H1 (cell line): ENCODE results near the gene KRIT1. TPM values are rescaled to one million over a fixed set of nuclear protein-coding genes. Genes with fewer than 3 reads are reported as not detected.

ENCODE experiments used
- CTCF ChIA-PET: fragments of 300-600 bp; sonication (Branson Sonifier 250); formaldehyde crosslinking; loops from one replicate; lab custom pipeline; 2021; ENCODE audit not compliant: partially characterized antibody; lab: Charles Lee
- POLR2A ChIA-PET: fragments of 300-600 bp; sonication (Branson Sonifier 250); formaldehyde crosslinking; loops from one replicate; lab custom pipeline; 2021; ENCODE audit warnings: inconsistent platforms; ENCODE audit not compliant: partially characterized antibody; lab: Charles Lee
- DNase-seq, 2 experiments: peaks; one replicate each; pipeline versions ENCODE4 v3.0.0 to v3.0.0-alpha.2; 2010 to 2022; ENCODE audit warnings: low spot score in 2 of 2, low read depth in 1 of 2, mixed read lengths in 1 of 2
- FAIRE-seq: peaks from 2 replicates; lab custom pipeline; 2011; peaks lifted over from hg19 to GRCh38; lab: Jason Lieb, UNC
- H2AFZ ChIP-seq: 2 replicates; pipeline ENCODE4 v1.8.1; 2012; ENCODE audit warnings: low read length, inconsistent platforms
- H2AK5ac ChIP-seq: 2 replicates; pipeline ENCODE4 v1.6.1; 2013; ENCODE audit warnings: low read depth, low read length
- H2BK120ac ChIP-seq: replicated peaks from 2 replicates; pipeline ENCODE3; 2013; ENCODE audit warnings: low read depth, low read length, inconsistent platforms
- H2BK12ac ChIP-seq: 2 replicates; pipeline ENCODE4 v1.6.1; 2013; ENCODE audit warnings: low read depth, low read length
- H2BK15ac ChIP-seq: 2 replicates; pipeline ENCODE4 v1.6.1; 2013; ENCODE audit warnings: low read length
- H2BK20ac ChIP-seq: 2 replicates; pipeline ENCODE4 v1.6.1; 2013; ENCODE audit warnings: low read length
- H2BK5ac ChIP-seq: 2 replicates; pipeline ENCODE4 v1.6.1; 2013; ENCODE audit warnings: low read depth, low read length
- H3K14ac ChIP-seq: 2 replicates; pipeline ENCODE4 v1.6.1; 2013; ENCODE audit warnings: inconsistent platforms; ENCODE audit not compliant: insufficient read length
- H3K18ac ChIP-seq: 2 replicates; pipeline ENCODE4 v1.6.1; 2013; ENCODE audit warnings: low read length; ENCODE audit errors: extremely low read depth
- H3K23ac ChIP-seq: 2 replicates; pipeline ENCODE4 v1.6.1; 2013; ENCODE audit warnings: inconsistent platforms; ENCODE audit not compliant: insufficient read length
- H3K23me2 ChIP-seq: 2 replicates; pipeline ENCODE4 v1.6.1; 2013; ENCODE audit warnings: low read depth, low read length
- H3K27ac ChIP-seq: 2 replicates; pipeline ENCODE4 v1.6.1; 2011; ENCODE audit warnings: low read depth, low read length, inconsistent platforms
- H3K27me3 ChIP-seq, 4 experiments: replicated peaks in 1 of 4; 1 replicate in 1 of 4; 2 replicates in 3 of 4; pipeline versions ENCODE4 v1.6.1 to v1.8.1; 2011 to 2013; ENCODE audit warnings: low read length in 3 of 4, mild to moderate bottlenecking in 3 of 4, inconsistent platforms in 2 of 4, mixed read lengths in 2 of 4, moderate library complexity in 1 of 4; ENCODE audit not compliant: control insufficient read depth in 3 of 4, insufficient read depth in 3 of 4; ENCODE audit errors: extremely low read depth in 1 of 4
- H3K36me3 ChIP-seq, 4 experiments: 2 replicates each; pipeline versions ENCODE4 v1.6.1 to v1.8.1; 2011 to 2013; ENCODE audit warnings: mild to moderate bottlenecking in 4 of 4, low read length in 3 of 4, moderate library complexity in 2 of 4, control low read depth in 1 of 4, inconsistent platforms in 1 of 4; ENCODE audit not compliant: insufficient read depth in 4 of 4, control insufficient read depth in 2 of 4
- H3K4ac ChIP-seq: replicated peaks from 2 replicates; pipeline ENCODE3; 2013; ENCODE audit warnings: low read length, low read depth, mixed read lengths, inconsistent platforms; ENCODE audit not compliant: insufficient read length
- H3K4me1 ChIP-seq, 4 experiments: replicated peaks in 1 of 4; 1 replicate in 1 of 4; 2 replicates in 3 of 4; pipeline versions ENCODE4 v1.6.1 to v1.8.1; 2011 to 2013; ENCODE audit warnings: low read length in 3 of 4, inconsistent platforms in 2 of 4, mixed read lengths in 1 of 4; ENCODE audit not compliant: insufficient read depth in 4 of 4, control insufficient read depth in 3 of 4
- H3K4me2 ChIP-seq, 2 experiments: 2 replicates each; pipeline versions ENCODE4 v1.6.1 to v1.8.1; 2011 to 2013; ENCODE audit warnings: low read depth in 2 of 2, low read length in 2 of 2, control low read depth in 1 of 2, inconsistent platforms in 1 of 2, mild to moderate bottlenecking in 1 of 2; ENCODE audit not compliant: insufficient read depth in 1 of 2
- H3K4me3 ChIP-seq, 4 experiments: fragments of 200-600, 300-600 bp in 1 of 4; sonication (generic), shearing (Covaris generic), sonication (Bioruptor Twin) in 1 of 4; 2 replicates each; pipeline versions ENCODE4 v1.5.1 to v1.8.1; 2011 to 2016; ENCODE audit warnings: low read length in 4 of 4, low read depth in 3 of 4, control low read depth in 2 of 4, inconsistent platforms in 2 of 4, mild to moderate bottlenecking in 2 of 4, mixed read lengths in 1 of 4, moderate library complexity in 1 of 4; ENCODE audit not compliant: insufficient read depth in 2 of 4; ENCODE audit errors: extremely low read depth in 1 of 4
- H3K56ac ChIP-seq: replicated peaks from 2 replicates; pipeline ENCODE3; 2013; ENCODE audit warnings: low read depth, mild to moderate bottlenecking, mixed read lengths, low read length, inconsistent platforms; ENCODE audit not compliant: insufficient read length
- H3K79me1 ChIP-seq: 2 replicates; pipeline ENCODE4 v1.6.1; 2013; ENCODE audit warnings: low read depth, low read length, control low read depth
- H3K79me2 ChIP-seq, 2 experiments: 2 replicates each; pipeline versions ENCODE4 v1.6.1 to v1.8.1; 2012 to 2013; ENCODE audit warnings: low read length in 2 of 2, mild to moderate bottlenecking in 2 of 2, inconsistent platforms in 1 of 2; ENCODE audit not compliant: insufficient read depth in 2 of 2, control insufficient read depth in 1 of 2
- H3K9ac ChIP-seq, 4 experiments: replicated peaks in 1 of 4; 1 replicate in 1 of 4; 2 replicates in 3 of 4; pipeline versions ENCODE4 v1.6.1 to v1.8.1; 2011 to 2013; ENCODE audit warnings: low read depth in 3 of 4, low read length in 3 of 4, control low read depth in 2 of 4, mild to moderate bottlenecking in 2 of 4, moderate library complexity in 2 of 4, inconsistent platforms in 1 of 4; ENCODE audit errors: extremely low read depth in 1 of 4
- H3K9me3 ChIP-seq, 2 experiments: 2 replicates each; pipeline versions ENCODE4 v1.6.1 to v1.8.1; 2012 to 2013; ENCODE audit warnings: mild to moderate bottlenecking in 2 of 2, moderate library complexity in 2 of 2, control low read depth in 1 of 2, inconsistent platforms in 1 of 2, low read depth in 1 of 2, low read length in 1 of 2, mixed read lengths in 1 of 2; ENCODE audit not compliant: insufficient read depth in 2 of 2
- H4K20me1 ChIP-seq, 2 experiments: replicated peaks in 1 of 2; 2 replicates each; pipeline versions ENCODE3 to v1.8.1; 2011 to 2013; ENCODE audit warnings: inconsistent platforms in 2 of 2, low read length in 2 of 2, mild to moderate bottlenecking in 1 of 2; ENCODE audit not compliant: insufficient read depth in 2 of 2, control insufficient read depth in 1 of 2
- H4K5ac ChIP-seq: 2 replicates; pipeline ENCODE4 v1.6.1; 2013; ENCODE audit warnings: low read length, low read depth, mixed read lengths, inconsistent platforms; ENCODE audit not compliant: insufficient read length
- H4K8ac ChIP-seq: 2 replicates; pipeline ENCODE4 v1.8.0; 2013; ENCODE audit warnings: mild to moderate bottlenecking, moderate library complexity, low read length, inconsistent platforms; ENCODE audit not compliant: insufficient read depth; ENCODE audit errors: extremely low read depth
- H4K91ac ChIP-seq: replicated peaks from 2 replicates; pipeline ENCODE3; 2013; ENCODE audit warnings: low read length, mixed read lengths, inconsistent platforms; ENCODE audit not compliant: insufficient read length
- ATF2 ChIP-seq: IDR thresholded peaks from 2 replicates; pipeline ENCODE4 v1.6.1; 2012; ENCODE audit warnings: low read length, inconsistent platforms
- CHD1 ChIP-seq: IDR thresholded peaks from 2 replicates; pipeline ENCODE4 v1.6.1; 2012; ENCODE audit warnings: low read depth, low read length, improper control_type of control experiment
- CTBP2 ChIP-seq: IDR thresholded peaks from 2 replicates; pipeline ENCODE4 v1.7.0; 2011; ENCODE audit warnings: borderline replicate concordance, mild to moderate bottlenecking, moderate library complexity, mixed read lengths, low read length; ENCODE audit not compliant: insufficient read depth, insufficient read length
- JUND ChIP-seq: IDR thresholded peaks from 2 replicates; pipeline ENCODE4 v1.6.1; 2011; ENCODE audit warnings: mild to moderate bottlenecking, improper control_type of control experiment, low read length
- KDM4A ChIP-seq: IDR thresholded peaks from one replicate; pipeline ENCODE4 v1.7.1; 2012; ENCODE audit warnings: low read depth, mild to moderate bottlenecking, moderate library complexity, low read length, inconsistent platforms; ENCODE audit not compliant: severe bottlenecking
- POU5F1 ChIP-seq: IDR thresholded peaks from 2 replicates; pipeline ENCODE4 v1.6.1; 2011; ENCODE audit warnings: low read depth, mild to moderate bottlenecking, low read length, moderate library complexity
- RBBP5 ChIP-seq: IDR thresholded peaks from 2 replicates; pipeline ENCODE4 v1.7.1; 2012; ENCODE audit warnings: low read depth, mild to moderate bottlenecking, inconsistent platforms, low read length, moderate library complexity, borderline replicate concordance
- SRF ChIP-seq: IDR thresholded peaks from 2 replicates; pipeline ENCODE4 v1.6.1; 2011; ENCODE audit warnings: mild to moderate bottlenecking, low read depth, low read length, moderate library complexity
- whole genome bisulfite sequencing, 2 experiments: shearing (Covaris generic) in 1 of 2; methylation state at CpG; one replicate each; pipeline versions ENCODE4 v1.1.6 to v1.1.7; 2013 to 2015; ENCODE audit warnings: low lambda C conversion rate in 2 of 2, mixed read lengths in 2 of 2, inconsistent platforms in 1 of 2, low coverage in 1 of 2, missing lambda C conversion rate in 1 of 2; ENCODE audit not compliant: insufficient replicate concordance in 2 of 2, insufficient coverage in 1 of 2, insufficient read length in 1 of 2; ENCODE audit errors: extremely low coverage in 1 of 2, missing lambda C conversion rate in 1 of 2; 5-methylcytosine and 5-hydroxymethylcytosine counted together
- polyA plus RNA-seq, 7 experiments: library from polyadenylated mRNA; depleted of rRNA in 3 of 7; stranded (reverse) in 5 of 7; unstranded in 2 of 7; fragments of >200 nt in 5 of 7; fragments of 200-250 nt in 2 of 7; gene quantifications; 1 replicate in 5 of 7; 2 replicates in 1 of 7; 4 replicates in 1 of 7; pipeline versions ENCODE4 v1.2.1 to v1.2.3, GENCODE V29; 2011 to 2013; ENCODE audit warnings: missing spikeins in 2 of 7, mixed read lengths in 2 of 7
- total RNA-seq: library from RNA; stranded (reverse); fragmentation: NEBNext Ultra II Directional; extraction: Animal tissue kit (Norgen Biotek cat#: 25700); gene quantifications from 2 replicates; pipeline ENCODE4 v1.2.1, GENCODE V29; 2021

The KRIT1 gene
- total and polyA plus RNA-seq, 2 of the 8 experiments (the other 6 are each of a cell fraction or from before 2014, with no cell fraction given): 14.3 to 28.8 TPM

DNA sequence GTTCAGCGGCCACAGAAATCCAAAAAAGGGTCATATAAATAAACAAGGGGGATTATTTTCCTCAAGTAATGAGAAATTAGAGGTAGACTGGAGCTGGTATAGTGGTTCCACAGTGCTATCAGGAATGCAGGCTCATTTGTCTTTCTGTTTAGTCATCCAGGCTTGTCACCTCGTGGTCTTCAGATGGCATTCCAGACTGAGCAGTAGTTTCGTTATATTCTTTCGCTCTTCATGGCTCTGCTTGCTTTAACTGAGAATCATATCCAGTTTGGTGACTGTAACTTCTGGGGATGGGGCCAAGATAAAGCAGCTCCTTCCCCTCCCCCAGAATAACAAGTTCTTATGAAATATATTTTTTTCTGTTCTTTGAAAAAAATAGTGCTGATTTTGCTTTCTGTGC is 9.6 kb upstream of the KRIT1 start:
- CTCF ChIA-PET: interaction anchor here (2.1 kb wide), 1 partner anchor 9 kb away, joined by 7 read pairs; no protein-coding TSS in a partner anchor
- no peak overlapping the region for H2AK5ac ChIP-seq
- 95% methylated on average over 4 of the region's 4 CpGs; no CpG with 5 or more reads in 1 of the 2 experiments for WGBS, 2 experiments
- no peak overlapping the region for H4K8ac ChIP-seq
- no peak overlapping the region for H2BK20ac ChIP-seq
- FAIRE-seq (no peak), DNase-seq (no peak)
- H3K79me2 ChIP-seq: peaks cover 6 to 95% of the 10 kb centered on the region in 2 experiments
- no peaks in the 10 kb centered on the region for H3K27me3 ChIP-seq
- H3K36me3 ChIP-seq: peaks cover 0 to 2% (median 0%) of the 10 kb centered on the region in 4 experiments; a peak in 1 of 8 replicates
- POLR2A ChIA-PET: interaction anchor here (1.7 kb wide), 1 partner anchor 10 kb away, joined by 4 read pairs; the partner anchor contains the start of genes ANKIB1 and KRIT1
- H3K4me1 ChIP-seq: no peaks in the 10 kb centered on the region
- H4K20me1 ChIP-seq: peaks cover 0 to 5% of the 10 kb centered on the region in 2 experiments
- no peak overlapping the region for H2BK12ac ChIP-seq
- H3K79me1 ChIP-seq: peaks cover 3% of the 10 kb centered on the region
- no peak overlapping the region for H3K14ac ChIP-seq
- no peak overlapping the region for H3K4me2 ChIP-seq
- no peak overlapping the region for H2AFZ ChIP-seq
- H3K56ac ChIP-seq: no peak overlapping the region
- no peak overlapping the region for H2BK120ac ChIP-seq
- H3K4ac ChIP-seq: no peak overlapping the region
- no peak overlapping the region for H3K4me3 ChIP-seq
- H3K9ac ChIP-seq: no peak overlapping the region
- H3K18ac ChIP-seq: no peak overlapping the region
- H3K27ac ChIP-seq: no peak overlapping the region
- H2BK5ac ChIP-seq: no peak overlapping the region
- no peak overlapping the region for H3K23ac ChIP-seq
- no peaks in the 10 kb centered on the region for H3K23me2 ChIP-seq
- no peak overlapping the region for H4K91ac ChIP-seq
- H2BK15ac ChIP-seq: no peak overlapping the region
- no peak for TF ChIP-seq POU5F1
- TF ChIP-seq CHD1: no peak
- no peak for TF ChIP-seq ATF2
- no peak for TF ChIP-seq CTBP2
- no peak for TF ChIP-seq KDM4A
- no peak for TF ChIP-seq SRF
- no peak for TF ChIP-seq JUND
- no peak for TF ChIP-seq RBBP5
- no peak overlapping the region for H4K5ac ChIP-seq
- H3K9me3 ChIP-seq: peaks cover 2 to 3% of the 10 kb centered on the region in 2 experiments; a peak in 1 of 4 replicates
